Body of pancreas (tissue), 4 donors: ENCODE results near the gene UBL3.

Experiments
- POLR2A ChIP-seq, 3 donors: fragments of 450-650 bp; IDR thresholded peaks; one replicate each; pipeline ENCODE4 v1.6.1; 2016; ENCODE audit warnings: antibody characterized with exemption in 3 of 3, mild to moderate bottlenecking in 2 of 3
- TF ChIP-seq, protein P1 (sequence below), 7 experiments: fragments of 450-650 bp in 4 of 7; fragments of 200-600 bp in 3 of 7; sonication (generic) in 3 of 7; IDR thresholded peaks; one replicate each; pipeline ENCODE4 v1.5.1; 2016 to 2019; ENCODE audit warnings: antibody characterized with exemption in 7 of 7

- TF ChIP-seq, protein P1, sequence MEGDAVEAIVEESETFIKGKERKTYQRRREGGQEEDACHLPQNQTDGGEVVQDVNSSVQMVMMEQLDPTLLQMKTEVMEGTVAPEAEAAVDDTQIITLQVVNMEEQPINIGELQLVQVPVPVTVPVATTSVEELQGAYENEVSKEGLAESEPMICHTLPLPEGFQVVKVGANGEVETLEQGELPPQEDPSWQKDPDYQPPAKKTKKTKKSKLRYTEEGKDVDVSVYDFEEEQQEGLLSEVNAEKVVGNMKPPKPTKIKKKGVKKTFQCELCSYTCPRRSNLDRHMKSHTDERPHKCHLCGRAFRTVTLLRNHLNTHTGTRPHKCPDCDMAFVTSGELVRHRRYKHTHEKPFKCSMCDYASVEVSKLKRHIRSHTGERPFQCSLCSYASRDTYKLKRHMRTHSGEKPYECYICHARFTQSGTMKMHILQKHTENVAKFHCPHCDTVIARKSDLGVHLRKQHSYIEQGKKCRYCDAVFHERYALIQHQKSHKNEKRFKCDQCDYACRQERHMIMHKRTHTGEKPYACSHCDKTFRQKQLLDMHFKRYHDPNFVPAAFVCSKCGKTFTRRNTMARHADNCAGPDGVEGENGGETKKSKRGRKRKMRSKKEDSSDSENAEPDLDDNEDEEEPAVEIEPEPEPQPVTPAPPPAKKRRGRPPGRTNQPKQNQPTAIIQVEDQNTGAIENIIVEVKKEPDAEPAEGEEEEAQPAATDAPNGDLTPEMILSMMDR (IDR thresholded peaks at IDR 0.05) = no peak
- no peak for TF ChIP-seq POLR2A (IDR thresholded peaks at IDR 0.05)
Measured at GRCh38 chr13:29721766-29722165, 128.7 kb downstream of the UBL3 start.
